Adipose tissue (tissue), 3 donors: Measurements from ENCODE around the gene RGS6. TPM values are rescaled to one million over a fixed set of nuclear protein-coding genes. Genes with fewer than 3 reads are reported as not detected.

ENCODE experiments used
- H3K27ac ChIP-seq: one replicate; pipeline ENCODE4 v1.5.1; 2013; ENCODE audit warnings: low read depth, low read length
- WGBS, 3 donors: extraction: QIAGEN DNeasy Blood & Tissue Kit; methylation state at CpG; one replicate each; pipeline ENCODE4 v1.1.7; 2013; 5-methylcytosine and 5-hydroxymethylcytosine counted together
- polyA plus RNA-seq, 3 donors: library from polyadenylated mRNA; stranded (reverse); fragments of 200-250 nt; gene quantifications; one replicate each; pipeline ENCODE4 v1.2.3, GENCODE V29; 2013
- donor health status: healthy with polysubstance abuse.
- donor health status: Bipolar disorder and iron deficiency.
- donor health status: healthy.

Gene RGS6
- polyA plus RNA-seq, 3 donors: 0.79 to 1.9 (median 1.6) TPM

DNA sequence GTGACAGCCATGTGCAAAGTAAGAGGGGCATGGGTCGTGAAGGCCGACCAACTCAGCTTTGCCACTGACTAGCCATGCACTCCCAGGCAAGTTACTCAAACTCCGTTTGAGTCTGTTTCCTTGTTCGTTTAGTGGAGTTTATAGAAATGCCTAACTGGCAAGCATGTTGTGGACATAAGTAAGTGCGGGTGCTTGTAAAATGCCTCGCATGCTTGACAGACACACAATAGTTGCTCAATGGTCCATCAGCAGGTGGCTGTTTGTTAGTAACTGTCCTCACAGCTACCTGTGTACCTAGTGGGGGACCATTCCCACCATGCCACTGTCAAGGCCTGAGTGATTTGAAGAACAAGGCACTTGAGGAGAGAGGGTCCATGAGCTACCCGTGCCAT is 623.4 kb downstream of the RGS6 start:
- H3K27ac ChIP-seq: no peak overlapping the region
- WGBS, 3 donors: 89 to 93% (median 89%) methylated on average over 7 of the region's 7 CpGs

DNA sequence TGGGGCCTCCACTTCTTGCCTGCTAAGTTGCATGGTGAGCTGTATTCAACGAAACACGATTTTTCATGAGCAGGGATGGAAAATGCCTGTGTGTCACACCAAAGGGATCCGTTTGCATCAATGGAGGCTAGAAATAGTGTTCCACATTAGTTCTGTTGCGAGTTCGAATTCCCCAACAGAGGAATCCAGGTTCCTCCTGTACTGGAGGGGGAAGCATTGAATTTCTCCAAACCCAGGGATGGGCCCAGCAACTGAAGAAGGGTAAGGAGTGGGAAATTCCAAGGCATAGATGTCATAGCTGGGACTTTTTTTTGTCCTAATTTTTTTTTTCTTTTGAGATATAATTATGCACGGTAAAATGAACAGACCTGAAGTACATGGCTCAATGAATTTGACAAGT is 625.4 kb downstream of the RGS6 start:
- no peak overlapping the region for H3K27ac ChIP-seq
- WGBS, 3 donors: 89 to 95% (median 93%) methylated on average over 6 of the region's 6 CpGs

DNA sequence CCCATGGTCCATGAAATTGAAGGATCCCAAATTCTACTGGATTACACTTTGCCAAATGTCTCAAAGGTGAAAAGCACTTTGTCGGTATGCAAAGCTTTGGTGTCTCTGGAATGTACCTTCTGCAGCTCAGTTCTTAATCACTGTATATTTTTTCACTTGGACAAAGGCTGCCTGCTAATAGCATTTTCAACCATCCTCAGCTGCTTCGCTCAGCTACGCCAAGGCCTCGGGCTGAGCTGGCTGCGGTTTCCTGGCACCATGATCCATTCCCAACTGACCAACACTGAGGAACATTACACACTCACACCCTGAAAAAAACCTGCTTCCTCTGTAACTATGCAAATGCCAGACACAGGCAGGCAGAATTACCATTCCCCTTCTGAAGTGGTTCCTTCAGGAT is 626.5 kb downstream of the RGS6 start:
- 57 to 76% (median 62%) methylated on average over 5 of the region's 5 CpGs for WGBS, 3 donors
- H3K27ac ChIP-seq: no peak overlapping the region

DNA sequence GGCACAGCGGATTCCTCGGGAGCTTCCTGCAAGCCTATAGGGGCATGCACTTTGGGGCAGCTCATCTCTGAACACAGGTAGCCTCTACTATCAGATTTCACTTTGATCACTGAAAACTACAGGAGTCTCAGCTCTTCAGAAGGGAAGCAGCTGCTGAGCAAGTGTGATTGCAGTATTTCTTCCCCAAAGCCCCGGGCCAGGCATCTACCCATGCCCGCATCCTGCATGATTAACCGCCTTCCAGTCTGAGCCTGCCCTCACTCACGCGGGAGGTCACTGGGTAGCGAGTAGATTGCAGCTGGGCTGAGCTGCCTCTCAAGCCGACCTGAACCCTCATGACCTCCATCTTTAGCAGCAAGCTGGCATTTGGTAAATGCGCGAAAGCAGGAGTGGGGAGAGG is 627.0 kb downstream of the RGS6 start:
- WGBS, 3 donors: 60 to 69% (median 61%) methylated on average over 11 of the region's 11 CpGs
- H3K27ac ChIP-seq: no peak overlapping the region

DNA sequence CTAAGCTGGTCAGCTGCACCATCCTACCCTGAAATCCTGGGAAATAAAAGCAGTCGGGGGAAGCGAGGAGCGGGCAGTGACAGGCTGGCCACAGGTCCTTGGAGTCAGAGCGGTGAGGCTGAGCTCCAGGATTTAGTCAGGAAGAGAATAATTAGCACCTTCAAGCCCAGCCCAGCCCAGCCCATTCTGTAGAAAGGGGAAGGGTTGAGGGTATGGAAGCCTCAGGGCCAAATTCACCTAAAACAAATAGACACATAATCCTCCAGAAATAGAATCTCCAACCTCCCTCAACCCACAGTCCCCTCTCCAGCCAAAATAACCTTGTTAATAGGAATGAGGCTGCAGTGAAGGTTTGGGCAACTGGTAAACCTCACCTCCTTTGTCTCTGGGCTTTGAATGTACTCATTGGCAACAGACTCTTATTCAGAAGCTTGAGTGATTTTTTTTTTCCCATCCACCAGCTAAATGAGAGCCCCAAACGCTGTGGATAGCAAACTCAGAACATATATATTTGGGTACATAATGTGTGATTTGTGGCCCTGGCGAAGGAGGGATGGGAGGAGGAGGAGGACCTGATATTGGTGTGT is 627.5 kb downstream of the RGS6 start:
- no peak overlapping the region for H3K27ac ChIP-seq
- 89 to 92% (median 90%) methylated on average over 6 of the region's 6 CpGs for WGBS, 3 donors

DNA sequence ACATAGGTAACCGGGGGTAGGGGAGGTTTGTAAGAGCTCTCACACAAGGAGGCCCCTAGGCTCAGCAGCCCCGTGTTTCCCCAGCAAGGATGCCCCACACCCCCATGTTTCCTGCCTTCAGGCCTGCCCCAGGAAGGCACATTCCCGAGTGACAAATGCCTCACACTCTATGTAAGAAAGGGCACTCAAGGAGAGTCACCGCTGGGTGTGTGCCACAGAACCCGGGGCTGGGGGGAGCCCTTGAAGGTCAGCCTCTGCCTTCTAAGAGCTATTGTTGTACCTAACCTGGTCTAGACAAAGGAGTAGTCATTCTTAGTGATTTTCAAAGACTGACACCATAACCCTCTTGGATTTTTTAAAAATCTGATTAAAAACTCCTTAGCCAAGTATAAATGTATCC is 628.1 kb downstream of the RGS6 start:
- no peak overlapping the region for H3K27ac ChIP-seq
- WGBS, 3 donors: 62 to 64% (median 63%) methylated on average over 4 to 5 of the region's 5 CpGs

DNA sequence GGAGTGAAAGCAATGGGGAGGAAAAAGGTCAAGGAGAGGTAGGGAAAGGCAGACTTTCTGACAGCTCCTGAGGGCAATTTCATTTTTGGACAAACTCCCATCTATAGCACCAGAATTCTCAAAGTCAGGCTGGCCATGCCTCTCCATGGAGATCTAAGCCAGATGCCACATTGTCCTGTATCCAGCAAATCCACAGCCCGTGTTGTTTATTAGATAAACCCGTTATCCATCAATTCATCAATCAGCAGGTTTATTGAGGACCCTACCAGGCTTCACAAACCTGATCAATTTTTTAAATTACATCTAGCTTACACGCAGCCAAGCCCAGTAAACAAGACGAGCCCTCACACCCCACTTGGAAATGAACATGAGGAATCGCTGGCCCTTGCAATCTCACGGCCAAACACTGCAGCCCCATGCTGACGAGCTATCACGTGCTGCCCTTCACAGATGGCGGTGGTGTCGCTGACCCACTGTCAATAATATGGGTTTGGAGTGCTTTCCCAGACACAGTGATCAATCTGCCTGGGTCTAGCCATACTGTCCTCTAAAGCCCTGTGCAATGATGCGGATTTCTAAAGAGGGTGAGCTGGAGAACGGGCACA is 628.8 kb downstream of the RGS6 start:
- H3K27ac ChIP-seq: no peak overlapping the region
- 92 to 94% (median 92%) methylated on average over 12 of the region's 12 CpGs for WGBS, 3 donors

DNA sequence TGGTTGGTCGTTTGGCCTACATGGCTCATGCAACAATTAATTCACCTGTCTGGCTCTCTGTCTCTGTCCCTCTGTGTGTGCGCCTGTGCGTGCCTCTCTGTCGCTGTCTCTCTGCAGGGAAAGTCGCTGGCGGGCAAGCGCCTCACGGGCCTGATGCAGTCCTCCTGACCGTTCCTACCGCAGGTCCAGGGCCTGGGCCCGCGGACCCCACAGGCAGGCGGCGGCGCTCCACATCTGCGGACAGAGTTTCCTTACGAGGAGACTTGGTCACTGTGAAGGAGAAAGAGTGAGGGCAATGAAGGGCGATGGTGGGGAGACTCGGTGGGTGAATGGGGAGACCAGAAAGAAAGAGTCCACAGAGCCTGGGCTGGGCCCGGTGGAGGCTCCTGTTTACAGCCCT is 630.1 kb downstream of the RGS6 start:
- WGBS, 3 donors: 94 to 96% (median 95%) methylated on average over 20 of the region's 20 CpGs

DNA sequence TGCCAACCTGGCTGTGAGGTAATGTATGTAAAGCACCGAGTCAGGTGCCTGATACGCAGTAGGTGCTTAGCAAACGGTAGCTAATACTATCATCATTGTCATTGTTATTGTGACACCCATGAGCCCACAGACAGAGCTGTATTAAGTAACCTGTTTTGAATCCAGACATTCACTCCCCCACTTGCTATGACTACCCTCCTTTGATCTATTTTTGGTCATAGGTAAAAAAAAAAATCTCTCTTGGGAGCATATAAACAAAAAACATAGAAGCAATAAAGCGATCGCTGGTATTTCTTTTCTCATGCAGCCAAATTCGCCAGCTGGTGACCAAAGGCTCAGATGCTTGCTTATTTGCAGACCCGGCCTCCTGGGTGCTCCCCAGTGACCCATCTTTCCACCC is 631.4 kb downstream of the RGS6 start:
- no peak overlapping the region for H3K27ac ChIP-seq
- 85 to 88% (median 85%) methylated on average over 7 of the region's 7 CpGs for WGBS, 3 donors

More for the DNA sequence above, 630.1 kb downstream of the RGS6 start:
- no peak overlapping the region for H3K27ac ChIP-seq

DNA sequence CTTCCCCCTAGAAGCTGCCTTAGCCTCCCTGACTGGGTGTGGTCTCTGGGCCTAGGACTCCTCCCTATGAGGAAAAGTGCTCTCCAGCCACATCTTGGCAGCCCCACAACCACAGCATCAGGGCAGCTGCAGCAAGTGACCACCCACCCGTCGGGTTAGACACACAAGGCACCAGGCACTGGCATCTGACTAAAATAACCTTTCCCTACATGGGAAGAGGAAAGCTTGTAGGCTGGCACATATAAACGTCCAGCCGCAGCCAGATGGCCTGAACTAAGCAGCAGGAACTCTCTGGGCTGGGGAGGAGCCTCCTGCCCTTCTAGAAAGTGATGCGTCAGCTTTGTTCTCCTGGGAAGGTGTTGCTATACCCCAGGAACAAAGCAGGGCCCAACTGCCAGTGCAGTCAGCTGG is 632.9 kb downstream of the RGS6 start:
- H3K27ac ChIP-seq: no peak overlapping the region
- 65 to 81% (median 75%) methylated on average over 5 of the region's 5 CpGs for WGBS, 3 donors

DNA sequence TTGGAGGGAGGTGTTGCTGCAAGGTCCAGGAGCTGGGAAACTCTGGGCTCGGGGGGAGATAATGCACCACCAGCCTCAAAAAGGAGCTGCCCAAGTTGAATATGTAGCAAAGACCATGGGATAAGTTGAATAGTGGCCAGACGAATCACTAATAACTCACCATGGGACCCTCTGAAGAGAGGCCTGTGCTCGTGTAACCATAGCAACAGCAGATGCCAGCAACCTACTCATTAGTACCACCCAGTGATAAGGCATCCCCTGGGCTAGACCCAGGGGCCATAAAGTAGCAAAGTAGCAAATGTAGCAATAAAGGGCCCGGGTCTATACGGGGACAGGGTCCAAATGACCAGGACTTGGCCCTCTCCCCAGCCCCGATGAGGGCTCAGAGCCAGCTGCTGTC is 633.7 kb downstream of the RGS6 start:
- H3K27ac ChIP-seq: no peak overlapping the region
- WGBS, 3 donors: 58 to 82% (median 82%) methylated on average over 6 of the region's 6 CpGs

DNA sequence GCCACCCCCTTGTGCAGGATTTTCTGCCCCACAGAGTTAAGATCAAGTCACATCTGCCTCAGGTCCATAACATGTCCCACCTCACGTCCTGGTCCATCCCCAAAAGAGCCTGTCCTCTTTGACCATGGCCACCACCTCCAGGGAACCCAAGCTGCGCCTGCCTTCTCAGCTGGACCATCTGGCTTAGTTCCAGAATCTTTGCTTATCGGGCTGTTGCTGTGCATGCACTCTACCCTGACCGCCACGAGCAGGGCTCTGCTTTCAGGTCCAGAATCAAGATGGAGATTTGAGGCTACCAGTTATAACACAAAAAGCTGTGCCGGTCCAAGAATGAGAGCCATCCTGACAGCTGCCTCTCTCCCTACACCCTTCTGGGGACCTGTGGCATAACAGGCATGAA is 635.0 kb downstream of the RGS6 start:
- 63 to 81% (median 72%) methylated on average over 6 of the region's 6 CpGs for WGBS, 3 donors

DNA sequence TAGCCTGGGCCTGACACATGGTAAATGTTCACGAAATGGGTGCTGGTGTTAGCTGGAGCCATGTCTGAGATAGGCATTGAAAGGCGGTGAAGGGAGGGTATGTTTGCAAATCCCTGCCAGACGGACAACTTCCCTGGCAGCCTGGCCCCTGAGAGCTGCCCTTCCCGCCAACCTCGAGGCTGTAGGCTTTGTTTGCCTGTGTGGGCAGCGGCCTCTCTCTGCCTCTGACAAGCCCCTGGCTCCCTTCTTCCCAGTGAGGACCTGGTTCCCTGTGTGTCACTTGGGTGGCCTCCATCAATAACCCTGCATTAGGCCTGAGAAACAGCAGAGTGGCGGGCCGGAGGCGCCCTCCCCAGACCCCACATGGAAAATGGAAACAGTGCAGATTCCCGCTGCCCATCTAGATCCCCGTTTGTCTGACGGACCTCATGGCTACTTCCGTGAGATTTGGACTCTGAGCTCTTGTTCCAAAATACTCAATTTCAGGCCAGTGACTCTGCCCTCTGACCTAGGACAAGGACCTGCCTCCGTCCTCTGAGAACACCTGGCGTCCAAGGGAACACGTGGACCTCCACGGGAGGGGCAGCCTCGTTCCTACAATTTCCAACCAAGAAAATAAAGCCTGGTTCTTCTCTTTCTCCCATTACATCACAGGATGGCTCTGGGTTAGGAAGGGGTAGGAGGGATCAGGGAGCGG is 636.2 kb downstream of the RGS6 start:
- H3K27ac ChIP-seq: no peak overlapping the region
- 79 to 84% (median 79%) methylated on average over 19 of the region's 19 CpGs for WGBS, 3 donors

More for the DNA sequence above, 635.0 kb downstream of the RGS6 start:
- H3K27ac ChIP-seq: no peak overlapping the region

DNA sequence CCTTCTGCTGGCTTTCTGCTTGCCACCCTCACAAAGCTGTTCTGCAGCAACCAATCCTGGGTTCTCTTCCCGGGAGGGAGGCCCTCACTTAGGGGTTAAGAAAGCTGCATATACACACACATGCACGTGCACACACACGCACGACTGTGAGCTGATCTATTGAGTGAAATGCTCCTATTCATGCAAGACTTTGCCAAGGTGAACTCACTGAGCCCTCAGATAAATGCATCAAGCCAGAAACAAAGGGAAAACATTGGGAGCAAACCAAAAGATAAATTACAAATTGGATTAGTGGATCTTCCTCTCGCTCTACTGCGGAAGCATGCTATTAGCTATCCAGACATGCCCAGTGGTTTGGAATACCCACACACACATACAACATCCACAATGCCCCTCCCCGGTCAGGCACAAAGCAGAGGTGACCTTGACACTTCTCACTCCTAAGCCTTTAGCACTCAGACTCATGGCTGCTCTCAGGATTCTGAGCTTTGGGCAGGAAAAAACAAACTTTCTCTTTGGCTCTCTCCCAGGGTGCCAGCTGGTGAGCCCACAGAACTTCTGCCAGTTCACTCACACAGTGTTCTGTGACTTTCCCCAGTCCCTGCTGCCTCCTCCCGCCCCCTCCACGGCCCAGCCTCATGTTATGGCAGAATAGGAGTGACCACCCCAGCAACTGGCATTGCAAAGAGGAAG is 641.6 kb downstream of the RGS6 start:
- H3K27ac ChIP-seq: no peak overlapping the region

DNA sequence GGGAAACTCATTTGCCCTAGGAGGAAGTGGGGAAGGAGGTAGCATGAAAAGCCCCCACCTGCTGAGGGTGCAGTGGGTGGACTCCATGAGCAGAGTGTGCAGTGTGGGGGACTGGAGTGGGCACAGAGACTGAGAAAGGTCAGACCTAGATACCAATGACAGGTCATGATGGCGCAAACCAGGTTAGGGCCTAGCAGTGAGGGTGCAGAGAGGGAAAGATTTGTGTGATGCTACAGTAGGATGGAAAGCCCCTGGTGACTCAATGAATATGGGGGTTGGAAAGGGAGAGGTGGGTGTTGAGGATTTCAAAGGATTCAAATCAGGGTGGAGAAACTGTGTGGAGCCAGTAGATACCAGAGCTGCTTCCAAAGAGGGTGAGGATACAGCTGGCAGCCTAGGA is 642.5 kb downstream of the RGS6 start:
- 95 to 96% (median 96%) methylated on average over 1 of the region's 1 CpG for WGBS, 3 donors

More for the DNA sequence above, 641.6 kb downstream of the RGS6 start:
- 31 to 77% (median 72%) methylated on average over 9 of the region's 9 CpGs for WGBS, 3 donors

DNA sequence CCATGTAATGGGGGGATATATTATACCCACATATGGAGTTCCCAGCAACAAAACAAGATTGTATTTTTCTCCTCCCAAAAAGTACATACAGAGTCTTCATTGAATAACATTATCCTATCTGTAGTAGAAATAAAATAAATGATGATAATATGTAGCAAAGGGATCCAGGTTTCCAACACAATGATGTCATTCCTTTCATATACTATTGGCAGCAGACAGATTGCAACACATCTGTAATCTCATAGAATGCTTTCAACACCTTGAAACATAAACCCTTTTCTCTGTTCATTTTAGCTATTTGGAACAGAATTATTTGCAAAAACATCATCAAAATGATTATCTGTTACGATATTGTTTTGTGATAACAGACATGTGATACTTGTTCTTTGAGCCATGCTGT is 644.0 kb downstream of the RGS6 start:
- H3K27ac ChIP-seq: no peak overlapping the region
- 82 to 95% (median 94%) methylated on average over 1 of the region's 1 CpG for WGBS, 3 donors

More for the DNA sequence above, 642.5 kb downstream of the RGS6 start:
- H3K27ac ChIP-seq: no peak overlapping the region

DNA sequence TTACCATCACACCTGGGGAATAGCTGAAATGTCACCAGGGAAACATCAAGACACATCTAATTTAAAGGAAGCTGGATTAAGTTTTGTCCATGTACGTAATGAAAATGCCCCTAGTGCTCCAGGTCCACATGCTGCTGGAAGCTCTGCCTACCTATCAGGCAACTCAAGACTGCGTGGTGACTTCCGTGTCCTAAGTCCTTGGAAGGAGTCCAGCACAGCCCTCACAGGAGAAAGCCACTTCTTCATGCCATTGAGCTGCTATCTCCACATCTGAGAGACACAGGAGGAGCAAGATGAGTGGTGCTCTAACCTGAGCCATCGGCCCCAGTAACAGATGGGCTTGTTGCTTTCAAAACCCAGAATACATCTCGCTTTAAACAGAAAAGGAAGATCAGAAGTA is 645.3 kb downstream of the RGS6 start:
- H3K27ac ChIP-seq: no peak overlapping the region
- WGBS, 3 donors: 64 to 78% (median 68%) methylated on average over 5 of the region's 5 CpGs

DNA sequence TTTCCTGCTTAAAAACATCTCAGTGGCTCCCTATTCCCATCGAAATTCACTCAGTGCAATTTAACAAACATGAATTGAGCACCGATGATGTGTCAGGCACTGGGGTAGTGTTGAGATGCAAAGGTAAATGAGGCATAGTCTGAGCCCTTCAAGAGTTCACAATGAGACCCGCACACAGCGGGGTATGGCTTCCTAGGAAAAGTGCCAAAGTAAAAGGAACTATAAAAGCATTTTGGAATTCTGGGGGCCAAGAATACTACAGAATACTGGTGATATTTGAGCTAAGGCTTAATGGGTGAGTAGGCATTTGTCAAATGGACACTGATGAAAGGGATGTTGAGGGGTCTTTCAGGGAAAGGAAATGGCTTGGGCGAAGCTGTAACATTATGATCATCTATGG is 646.3 kb downstream of the RGS6 start:
- H3K27ac ChIP-seq: no peak overlapping the region
- 86 to 87% (median 87%) methylated on average over 5 of the region's 5 CpGs for WGBS, 3 donors

DNA sequence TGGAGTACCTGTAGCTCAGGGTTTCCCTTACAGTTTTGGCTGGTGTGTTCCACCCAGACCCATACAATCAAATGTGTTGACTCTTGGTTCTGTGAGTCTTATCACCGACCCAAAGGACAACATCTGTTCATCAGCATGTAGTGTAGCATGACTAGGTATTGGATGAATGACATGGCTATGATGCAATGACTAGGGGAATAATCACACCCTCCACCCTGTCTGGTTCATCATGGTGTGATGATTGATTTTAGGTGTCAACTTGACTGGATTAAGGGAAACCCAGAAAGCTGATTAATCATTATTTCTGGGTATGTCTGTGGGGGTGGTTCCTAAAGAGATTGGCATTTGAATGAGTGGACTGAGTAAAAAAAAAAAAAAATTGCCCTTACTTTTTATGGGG is 650.4 kb downstream of the RGS6 start:
- WGBS, 3 donors: 50 to 90% (median 87%) methylated on average over 1 of the region's 1 CpG
- no peak overlapping the region for H3K27ac ChIP-seq
